HG02571 (cell line): ENCODE measurements around the gene COG5.
"Not testable (repeated sequence)": the region's sequence is repeated elsewhere in the genome, so short reads cannot be mapped to it uniquely, and the experiment has no call there.

Experiments used
- ATAC-seq: cut with Tn5 transposase; IDR thresholded peaks from one replicate; pipeline ENCODE4 v1.9.1; 2021; ENCODE audit warnings: mild to moderate bottlenecking, moderate library complexity; ENCODE audit not compliant: unreplicated experiment

The COG5 gene

DNA sequence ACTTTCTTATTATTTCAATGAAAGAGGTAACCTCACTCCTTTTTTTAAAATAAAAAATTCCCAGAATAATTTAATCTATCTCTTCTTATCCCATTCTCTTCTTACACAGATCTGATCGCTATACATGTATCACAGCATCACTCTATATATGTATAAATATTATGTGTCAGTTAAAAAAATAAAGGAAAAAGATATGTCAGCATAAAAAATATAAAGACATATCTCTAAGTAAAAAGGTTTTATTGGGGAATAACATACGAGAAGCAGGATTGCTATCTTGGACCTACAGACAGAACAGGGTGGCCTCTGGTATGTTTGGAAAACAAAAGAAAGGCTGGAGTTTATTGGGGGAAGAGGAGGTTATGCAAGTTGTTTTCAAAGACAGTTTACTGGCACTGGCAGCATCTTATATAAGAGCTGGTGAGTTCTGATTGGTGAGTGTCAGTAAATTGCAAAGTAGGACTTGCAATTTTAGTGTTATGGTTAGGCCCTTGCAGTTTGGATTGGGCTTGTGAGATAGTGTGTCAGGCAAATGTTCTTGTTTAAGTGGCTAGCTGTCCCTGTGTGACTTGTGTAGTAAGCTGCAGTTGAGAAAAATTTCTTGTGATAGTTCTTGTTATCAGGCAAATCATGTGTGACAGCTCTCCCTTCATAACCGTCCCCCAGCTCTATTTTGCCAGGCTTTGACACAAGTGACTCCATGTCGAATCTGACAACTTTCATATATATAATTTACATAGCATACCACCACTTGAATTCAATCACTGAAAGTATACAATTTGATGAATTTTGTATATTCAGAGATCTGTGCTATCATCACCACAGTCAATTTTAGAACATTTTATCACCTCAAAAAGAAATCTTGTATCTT, 276.7 kb downstream of the COG5 start:
- no peak for ATAC-seq

- no peak for ATAC-seq
Observed at GRCh38 chr7:107284911-107285479, 278.7 kb downstream of the COG5 start.

DNA sequence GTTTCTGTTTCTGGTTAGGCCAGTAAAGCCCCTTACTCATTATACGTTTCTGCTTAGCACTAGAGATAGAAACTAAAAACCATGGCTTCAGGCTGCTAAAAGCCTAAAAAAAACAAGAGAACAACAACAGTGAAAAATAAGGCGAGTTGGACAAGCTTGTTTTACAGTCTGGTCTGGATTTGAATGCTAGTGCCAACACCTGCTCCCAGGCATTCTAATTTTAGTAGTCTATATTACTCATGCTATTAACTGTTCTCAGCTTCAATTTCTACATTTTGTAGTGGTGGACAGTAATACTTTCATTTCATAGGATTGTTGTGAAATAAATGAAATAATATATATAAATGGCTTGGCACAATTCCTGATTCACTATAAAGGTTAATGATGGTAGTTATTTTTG, 286.4 kb downstream of the COG5 start:
- no peak for ATAC-seq

DNA sequence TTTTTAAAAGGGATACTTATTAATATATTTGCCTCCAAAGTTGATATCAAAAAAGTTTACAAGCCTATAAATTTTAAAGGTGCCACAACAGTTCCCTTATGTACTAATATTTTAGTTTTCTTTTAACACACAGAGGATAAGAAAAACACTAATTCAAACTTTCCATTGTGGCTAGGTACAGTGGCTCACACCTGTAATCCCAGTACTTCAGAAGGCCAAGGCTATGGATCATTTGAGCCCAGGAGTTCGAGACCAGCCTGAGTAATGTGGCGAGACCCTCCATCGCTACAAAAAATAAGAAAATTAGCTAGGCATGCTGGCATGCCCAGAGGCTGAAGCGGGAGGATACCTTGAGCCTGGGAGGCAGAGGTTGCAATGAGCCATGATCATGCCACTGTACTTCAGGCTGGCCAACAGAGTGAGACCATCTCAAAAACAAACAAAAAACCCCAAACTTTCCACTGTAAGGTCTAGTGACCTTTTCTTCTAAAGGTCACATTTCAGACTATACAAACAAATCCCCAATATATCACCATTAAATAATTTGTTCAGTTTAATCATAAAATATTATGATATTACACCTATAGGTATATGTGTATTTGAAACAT, 287.4 kb downstream of the COG5 start:
- ATAC-seq: no peak

DNA sequence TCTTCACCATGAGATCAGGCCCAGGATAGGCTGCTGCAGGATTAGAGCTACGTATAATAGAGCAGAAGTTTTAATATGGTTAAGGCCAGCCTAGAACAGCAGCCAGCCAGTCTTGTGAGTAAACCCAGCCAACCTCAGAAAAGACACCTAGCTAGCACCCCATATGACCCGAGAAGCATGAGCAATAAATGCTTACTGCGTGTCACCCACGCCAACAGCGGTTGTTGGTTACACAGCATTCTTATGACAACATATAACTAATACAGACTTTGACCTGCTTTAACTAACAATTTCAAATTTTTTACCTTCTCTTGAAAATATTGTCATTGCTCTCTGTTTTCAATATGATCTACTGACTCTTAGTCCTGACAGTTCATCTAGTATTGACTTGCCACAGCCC, 289.2 kb downstream of the COG5 start:
- no peak for ATAC-seq

DNA sequence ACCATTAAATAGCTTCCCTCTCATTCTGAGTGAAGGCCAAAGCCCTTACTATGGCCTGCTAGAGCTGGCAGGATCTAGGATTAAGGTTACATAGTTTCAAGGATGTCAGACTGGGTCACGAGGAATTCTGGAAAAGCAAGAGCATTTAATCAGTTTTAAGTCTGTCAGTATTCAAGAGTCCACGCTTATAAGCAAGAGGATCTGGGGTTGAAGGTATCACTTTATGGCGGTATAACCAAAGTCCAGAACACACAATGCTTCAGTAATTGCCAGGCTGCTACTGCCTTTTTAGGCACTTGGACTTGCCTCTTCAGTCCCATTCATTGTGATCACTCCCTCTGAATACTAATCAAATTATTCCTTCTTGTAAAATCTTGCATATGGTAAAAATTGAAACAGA, 293.9 kb downstream of the COG5 start:
- no peak for ATAC-seq

DNA sequence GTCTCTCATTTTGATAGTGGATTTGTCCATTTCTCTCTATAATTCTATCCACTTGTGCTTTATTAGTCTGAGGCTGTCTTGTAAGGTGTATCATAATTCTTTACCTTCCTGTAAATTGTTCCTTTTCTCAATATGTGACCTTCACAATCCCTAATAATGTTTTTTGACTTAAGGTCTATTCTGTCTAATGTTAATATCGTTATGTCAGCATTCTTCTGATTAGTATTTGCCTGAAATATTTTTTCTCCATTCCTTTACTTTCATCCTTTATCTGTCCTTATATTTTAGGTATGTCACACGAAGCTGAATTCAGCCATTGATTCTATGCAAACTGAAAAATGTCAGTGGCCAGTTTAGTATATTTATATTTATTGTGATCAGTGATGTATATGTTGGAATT, 295.1 kb downstream of the COG5 start:
- ATAC-seq: no peak

DNA sequence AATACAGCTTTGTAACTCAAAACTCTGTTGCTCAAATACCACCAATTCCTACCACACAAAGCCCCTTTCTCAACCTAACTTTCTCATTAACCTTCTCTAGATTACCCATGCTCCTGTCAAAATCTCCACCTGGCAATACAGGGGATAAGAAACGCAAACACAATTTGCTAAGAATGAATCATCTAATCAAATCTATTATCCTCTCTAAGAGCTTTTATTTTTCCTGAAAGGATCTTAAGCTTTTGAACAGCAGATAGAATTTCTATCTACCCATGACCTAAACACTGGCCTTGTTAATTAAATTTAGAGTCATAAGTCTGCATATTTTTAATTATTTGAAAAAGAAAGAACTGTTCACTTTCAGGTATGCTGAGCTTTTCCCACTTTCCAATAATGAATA, 296.6 kb downstream of the COG5 start:
- ATAC-seq: no peak

- no peak for ATAC-seq
Observed at GRCh38 chr7:107264723-107265122, 299.0 kb downstream of the COG5 start.

DNA sequence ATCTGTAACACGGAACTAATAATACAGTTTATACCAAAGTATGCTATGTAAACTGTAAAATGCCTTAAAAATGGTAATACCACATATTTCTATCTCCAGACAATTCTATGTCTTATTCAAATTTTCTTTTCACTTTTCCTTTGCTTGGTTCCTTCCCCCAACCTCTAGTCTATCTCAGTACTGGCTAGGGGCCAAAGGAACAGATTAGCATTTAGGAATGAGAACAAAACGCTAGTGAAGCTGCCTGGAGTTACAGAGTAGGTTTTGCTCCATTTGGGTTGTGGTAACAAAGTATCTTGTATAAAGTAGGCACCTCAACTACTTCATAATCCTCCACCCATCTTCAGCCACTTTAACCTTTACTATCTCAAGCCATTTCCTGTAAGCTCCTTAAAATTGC, 300.9 kb downstream of the COG5 start:
- no peak for ATAC-seq

DNA sequence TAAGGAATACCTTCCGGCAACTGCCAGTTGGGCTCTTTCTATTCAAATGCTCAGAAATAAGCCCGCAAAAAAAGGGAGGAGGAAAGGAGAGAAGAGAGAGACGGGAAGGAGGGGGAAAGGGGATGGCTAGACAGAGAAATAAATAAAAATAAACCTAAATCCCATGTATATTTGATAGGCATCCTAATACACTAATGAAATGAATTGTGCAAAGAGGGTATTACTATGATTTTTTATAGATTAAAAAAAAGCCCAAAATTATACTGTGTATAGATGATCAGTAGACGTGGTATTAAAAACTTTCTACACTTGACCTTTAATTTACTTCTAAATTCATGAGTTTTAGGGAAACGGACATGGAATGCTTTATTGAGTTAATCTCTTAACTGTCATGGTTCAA, 305.0 kb downstream of the COG5 start:
- ATAC-seq: no peak

GRCh38 chr7:107255602-107256001, 308.1 kb downstream of the COG5 start:
- no peak for ATAC-seq

GRCh38 chr7:107254398-107254985, 309.2 kb downstream of the COG5 start:
- ATAC-seq: no peak

DNA sequence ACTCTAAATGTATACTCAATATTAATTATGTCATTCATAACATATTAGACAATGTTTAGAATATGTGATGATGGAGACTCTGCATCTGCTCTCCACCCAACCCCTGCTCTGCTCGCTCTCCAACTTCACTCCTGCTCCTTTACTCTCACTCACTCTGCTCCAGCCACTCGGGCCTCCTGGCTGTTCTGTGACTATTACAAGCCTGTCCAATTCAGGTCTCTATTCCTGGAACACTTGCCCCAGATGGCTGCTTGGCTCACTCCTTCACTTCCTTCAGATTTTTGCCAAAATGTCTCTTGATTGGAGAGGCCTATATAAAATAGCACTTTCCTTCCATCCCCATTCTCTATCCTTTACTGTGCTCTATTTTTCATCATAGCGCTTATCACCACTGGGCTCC, 310.1 kb downstream of the COG5 start:
- no peak for ATAC-seq

DNA sequence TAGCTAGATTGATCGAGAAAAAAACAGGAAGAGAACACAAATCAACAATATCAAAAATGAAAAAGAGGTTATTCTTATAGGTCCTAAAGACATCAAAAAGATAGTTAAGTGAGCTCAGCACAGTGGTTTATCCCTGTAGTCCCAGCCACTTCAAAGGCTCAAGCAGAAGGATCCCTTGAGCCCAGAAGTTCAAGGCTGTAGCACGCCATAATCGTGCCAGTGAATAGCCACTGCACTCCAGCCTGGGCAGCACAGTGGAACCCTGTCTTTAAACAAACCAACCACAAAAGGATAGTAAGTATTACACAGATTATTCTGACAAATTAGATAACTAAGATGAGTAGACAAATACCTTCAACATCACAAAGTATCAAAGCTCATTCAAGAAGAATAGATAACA, 311.8 kb downstream of the COG5 start:
- ATAC-seq: no peak

- no peak for ATAC-seq
Observed at GRCh38 chr7:107248551-107249316, 315.0 kb downstream of the COG5 start.

DNA sequence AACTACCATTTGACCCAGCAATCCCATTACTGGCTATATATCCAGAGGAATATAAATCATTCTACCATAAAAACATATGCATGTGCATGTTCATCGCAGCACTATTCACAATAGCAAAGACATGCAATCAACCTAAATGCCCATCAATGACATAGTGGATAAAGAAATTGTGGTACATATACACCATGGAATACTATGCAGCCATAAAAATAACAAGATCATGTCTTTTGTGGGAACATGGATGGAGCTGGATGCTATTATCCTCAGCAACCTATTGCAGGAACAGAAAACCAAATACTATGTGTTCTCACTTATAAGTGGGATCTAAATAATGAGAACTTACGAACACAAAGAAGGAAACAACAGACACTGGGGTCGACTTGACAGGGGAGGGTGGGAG, 316.9 kb downstream of the COG5 start:
- ATAC-seq: not testable (repeated sequence)

GRCh38 chr7:107244613-107245012, 319.1 kb downstream of the COG5 start:
- no peak for ATAC-seq

DNA sequence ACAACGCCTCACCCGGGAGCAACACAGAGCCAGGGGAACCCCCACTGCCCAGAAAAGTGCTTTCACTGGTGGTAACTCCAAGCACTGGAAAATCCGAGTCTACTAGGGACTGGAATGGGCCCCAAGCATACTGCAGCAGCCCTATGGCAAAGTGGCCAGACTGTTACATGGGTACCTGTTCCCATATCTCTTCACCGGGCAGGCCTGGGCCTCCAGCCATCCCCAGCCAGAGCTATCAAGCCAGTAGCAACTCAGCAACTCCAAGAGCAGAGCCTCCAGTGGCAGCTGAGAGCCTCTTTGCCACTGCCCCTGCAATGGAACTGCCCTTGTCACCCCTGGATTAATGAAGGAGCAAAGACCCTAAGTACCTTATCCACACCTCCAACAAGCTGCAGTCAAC, 321.5 kb downstream of the COG5 start:
- no peak for ATAC-seq

GRCh38 chr7:107237451-107237850, 326.3 kb downstream of the COG5 start:
- ATAC-seq: no peak

GRCh38 chr7:107236862-107237261, 326.9 kb downstream of the COG5 start:
- no peak for ATAC-seq
